DOHH2 (cell line): Measurements from ENCODE around the gene ZNF503.

Experiments
- H3F3A ChIP-seq: fragments of 200-600 bp; sonication (generic), shearing (Covaris generic); 2 replicates; pipeline ENCODE4 v1.6.0; 2016; ENCODE audit warnings: antibody characterized with exemption, mild to moderate bottlenecking; ENCODE audit not compliant: control insufficient read depth, insufficient read depth
- H3K27ac ChIP-seq: fragments of 200-600 bp; sonication (generic); 2 replicates; pipeline ENCODE4 v1.5.1; 2014; ENCODE audit warnings: low read depth, mild to moderate bottlenecking, low read length, moderate library complexity
- H3K27me3 ChIP-seq: fragments of 200-600 bp; sonication (generic); 2 replicates; pipeline ENCODE4 v1.6.1; 2014; ENCODE audit warnings: mild to moderate bottlenecking, low read length, mixed read lengths; ENCODE audit not compliant: control insufficient read depth
- H3K36me3 ChIP-seq: fragments of 200-600 bp; sonication (generic); 2 replicates; pipeline ENCODE4 v1.6.1; 2014; ENCODE audit warnings: mild to moderate bottlenecking, low read length, moderate library complexity, mixed read lengths; ENCODE audit not compliant: control insufficient read depth
- H3K4me1 ChIP-seq: fragments of 200-600 bp; sonication (generic); 2 replicates; pipeline ENCODE4 v1.6.1; 2014; ENCODE audit warnings: mild to moderate bottlenecking, low read length, mixed read lengths; ENCODE audit not compliant: control insufficient read depth
- H3K4me2 ChIP-seq: fragments of 200-600 bp; sonication (generic); 2 replicates; pipeline ENCODE4 v1.6.0; 2014; ENCODE audit warnings: mild to moderate bottlenecking, low read length, moderate library complexity
- H3K4me3 ChIP-seq: fragments of 200-600 bp; sonication (generic); 2 replicates; pipeline ENCODE4 v1.5.1; 2014; ENCODE audit warnings: mild to moderate bottlenecking, low read length, mixed read lengths
- H3K79me2 ChIP-seq: fragments of 200-600 bp; sonication (generic); 2 replicates; pipeline ENCODE4 v1.6.1; 2014; ENCODE audit warnings: mild to moderate bottlenecking, low read length, mixed read lengths; ENCODE audit not compliant: control insufficient read depth
- H3K9me2 ChIP-seq: fragments of 200-600 bp; sonication (generic); replicated peaks from 2 replicates; pipeline ENCODE4 v1.6.1; 2014; ENCODE audit warnings: mild to moderate bottlenecking, low read length, mixed read lengths; ENCODE audit not compliant: control insufficient read depth
- H3K9me3 ChIP-seq: fragments of 200-600 bp; sonication (generic); 2 replicates; pipeline ENCODE4 v1.6.1; 2014; ENCODE audit warnings: antibody characterized with exemption, low read length, mixed read lengths; ENCODE audit not compliant: control insufficient read depth, insufficient read depth
- H4K20me1 ChIP-seq: fragments of 200-600 bp; sonication (generic); 2 replicates; pipeline ENCODE4 v1.6.0; 2014; ENCODE audit warnings: low read depth, mild to moderate bottlenecking, antibody characterized with exemption, low read length, moderate library complexity; ENCODE audit not compliant: control insufficient read depth, insufficient read depth
- EZH2phosphoT487 ChIP-seq: fragments of 200-600 bp; sonication (generic); IDR thresholded peaks from 2 replicates; pipeline ENCODE4 v1.6.1; 2017; ENCODE audit warnings: borderline replicate concordance, mild to moderate bottlenecking, antibody characterized with exemption, low read length, moderate library complexity, mixed read lengths
- TF ChIP-seq, protein P1 (sequence below): fragments of 200-600 bp; sonication (generic); IDR thresholded peaks from one replicate; pipeline ENCODE4 v1.5.1; 2014; ENCODE audit warnings: antibody characterized with exemption, mild to moderate bottlenecking, low read depth, low read length; ENCODE audit not compliant: poor library complexity, severe bottlenecking

Gene ZNF503

DNA sequence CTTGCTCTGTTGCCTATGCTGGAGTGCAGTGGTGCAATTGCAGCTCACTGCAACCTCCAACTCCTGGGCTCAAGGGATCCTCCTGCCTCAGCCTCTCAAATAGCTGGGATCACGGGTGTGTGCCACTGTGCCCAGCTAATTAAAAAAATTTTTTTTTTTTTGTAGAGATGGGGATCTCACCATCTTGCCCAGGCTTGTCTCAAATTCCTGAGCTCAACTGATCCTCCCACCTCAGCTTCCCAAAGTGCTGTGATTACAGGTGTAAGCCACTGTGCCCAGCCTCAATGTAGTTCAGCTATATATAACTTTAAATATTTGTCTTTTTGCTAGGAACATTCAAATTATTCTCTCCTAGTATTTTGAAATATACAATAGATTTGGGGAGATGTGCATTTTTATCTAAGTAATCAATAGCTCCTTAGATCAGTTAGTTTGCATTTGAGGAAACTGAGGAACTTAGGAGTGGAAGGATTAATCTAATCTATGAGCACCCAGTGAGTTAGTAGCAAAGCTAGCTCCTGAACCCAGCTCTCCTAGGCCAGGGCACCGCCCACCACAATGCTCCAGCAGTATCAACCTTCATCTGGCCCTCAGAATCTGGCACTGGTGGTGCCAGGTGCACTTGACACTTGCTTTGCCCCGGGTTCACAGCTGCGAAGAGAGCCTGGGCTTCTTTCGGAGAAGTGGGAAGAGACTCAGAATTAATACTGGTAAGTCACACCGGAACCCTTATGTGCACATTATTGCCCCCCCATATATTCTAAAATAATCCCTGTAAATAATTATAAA is 23.9 kb upstream of the ZNF503 start:
- Histone ChIP-seq H3K9me2 (no peaks in the 10 kb centered on the region), H3K27ac (no peak overlapping the region), H4K20me1 (no peaks in the 10 kb centered on the region), H3K36me3 (no peaks in the 10 kb centered on the region), H3K79me2 (no peaks in the 10 kb centered on the region), H3K27me3 (no peaks in the 10 kb centered on the region), H3K4me3 (no peak overlapping the region), H3K4me1 (no peaks in the 10 kb centered on the region), H3K9me3 (no peaks in the 10 kb centered on the region), H3K4me2 (no peak overlapping the region), H3F3A (no peaks in the 10 kb centered on the region)
- TF ChIP-seq, protein P1, sequence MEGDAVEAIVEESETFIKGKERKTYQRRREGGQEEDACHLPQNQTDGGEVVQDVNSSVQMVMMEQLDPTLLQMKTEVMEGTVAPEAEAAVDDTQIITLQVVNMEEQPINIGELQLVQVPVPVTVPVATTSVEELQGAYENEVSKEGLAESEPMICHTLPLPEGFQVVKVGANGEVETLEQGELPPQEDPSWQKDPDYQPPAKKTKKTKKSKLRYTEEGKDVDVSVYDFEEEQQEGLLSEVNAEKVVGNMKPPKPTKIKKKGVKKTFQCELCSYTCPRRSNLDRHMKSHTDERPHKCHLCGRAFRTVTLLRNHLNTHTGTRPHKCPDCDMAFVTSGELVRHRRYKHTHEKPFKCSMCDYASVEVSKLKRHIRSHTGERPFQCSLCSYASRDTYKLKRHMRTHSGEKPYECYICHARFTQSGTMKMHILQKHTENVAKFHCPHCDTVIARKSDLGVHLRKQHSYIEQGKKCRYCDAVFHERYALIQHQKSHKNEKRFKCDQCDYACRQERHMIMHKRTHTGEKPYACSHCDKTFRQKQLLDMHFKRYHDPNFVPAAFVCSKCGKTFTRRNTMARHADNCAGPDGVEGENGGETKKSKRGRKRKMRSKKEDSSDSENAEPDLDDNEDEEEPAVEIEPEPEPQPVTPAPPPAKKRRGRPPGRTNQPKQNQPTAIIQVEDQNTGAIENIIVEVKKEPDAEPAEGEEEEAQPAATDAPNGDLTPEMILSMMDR = no peak
- TF ChIP-seq EZH2phosphoT487 = no peak

DNA sequence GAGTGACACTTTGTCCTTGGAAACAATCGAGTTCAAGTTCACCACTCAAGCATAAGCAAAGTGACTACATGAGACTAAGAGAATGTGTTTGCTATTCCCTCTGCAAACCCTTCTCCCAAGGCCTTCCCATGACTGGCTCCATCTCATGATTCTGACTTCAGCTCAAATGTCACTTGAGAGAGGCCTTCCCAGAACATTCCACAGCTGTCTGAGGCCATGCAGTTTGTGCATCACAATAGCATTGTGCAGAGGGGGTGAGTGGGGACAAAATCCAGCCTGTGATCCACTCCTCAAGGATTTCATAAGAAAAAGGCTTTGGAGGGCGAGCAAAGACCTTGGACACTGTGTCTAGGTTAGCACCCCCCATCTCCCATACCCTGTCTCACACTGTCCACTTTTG is 23.0 kb upstream of the ZNF503 start:
- no peak overlapping the region for H3K27ac ChIP-seq
- H3K4me1 ChIP-seq = no peaks in the 10 kb centered on the region
- no peaks in the 10 kb centered on the region for H4K20me1 ChIP-seq
- no peaks in the 10 kb centered on the region for H3K9me3 ChIP-seq
- TF ChIP-seq, protein P1 = no peak
- no peak for TF ChIP-seq EZH2phosphoT487
- H3K36me3 ChIP-seq = no peaks in the 10 kb centered on the region
- H3K79me2 ChIP-seq = no peaks in the 10 kb centered on the region
- H3K27me3 ChIP-seq = no peaks in the 10 kb centered on the region
- no peak overlapping the region for H3K4me3 ChIP-seq
- no peaks in the 10 kb centered on the region for H3F3A ChIP-seq
- H3K9me2 ChIP-seq = no peaks in the 10 kb centered on the region
- no peak overlapping the region for H3K4me2 ChIP-seq

DNA sequence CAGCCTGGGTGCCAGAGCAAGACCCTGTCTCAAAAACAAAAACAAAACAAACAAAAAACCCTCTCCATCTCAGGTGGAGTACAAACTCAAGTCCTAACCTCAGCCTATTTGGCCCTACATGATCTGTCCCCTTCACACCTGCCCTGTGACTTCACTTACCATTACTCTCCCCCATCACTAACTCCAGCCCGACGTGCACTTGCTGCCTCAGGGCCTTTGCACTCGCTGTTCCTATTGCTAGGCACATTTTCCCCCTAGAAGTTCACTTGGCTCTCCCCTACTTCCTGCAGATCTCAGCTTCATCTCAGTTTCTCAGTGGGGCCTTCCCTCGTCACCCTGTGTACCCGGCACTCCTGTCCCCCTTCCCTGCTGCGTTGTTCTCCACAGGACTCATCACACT is 21.3 kb upstream of the ZNF503 start:
- no peaks in the 10 kb centered on the region for H3K9me3 ChIP-seq
- TF ChIP-seq, protein P1 = no peak
- no peak for TF ChIP-seq EZH2phosphoT487
- H3K9me2 ChIP-seq = no peaks in the 10 kb centered on the region

More for the DNA sequence above, 21.3 kb upstream of the ZNF503 start:
- Histone ChIP-seq H3K27ac (no peak overlapping the region), H3K4me3 (no peak overlapping the region), H3K36me3 (no peaks in the 10 kb centered on the region), H4K20me1 (no peaks in the 10 kb centered on the region), H3F3A (no peaks in the 10 kb centered on the region), H3K27me3 (no peaks in the 10 kb centered on the region), H3K4me2 (no peak overlapping the region), H3K4me1 (no peaks in the 10 kb centered on the region), H3K79me2 (no peaks in the 10 kb centered on the region)
